Muscle of arm (tissue), 14 donors: ENCODE data around the gene PDAP1. TPM values are rescaled to one million over a fixed set of nuclear protein-coding genes. Genes with fewer than 3 reads are reported as not detected.

Experiments
- DNase-seq: peaks from one replicate; pipeline ENCODE4 v3.0.0-alpha.2; 2013
- long read RNA-seq, 11 donors: transcript quantifications; one replicate each; lab custom pipeline, GENCODE V29; 2026
- polyA plus RNA-seq, 12 donors: library from polyadenylated mRNA; unstranded; fragments of 120-200 nt; gene quantifications; one replicate each; pipeline ENCODE4 v1.2.1, GENCODE V29; 2013; ENCODE audit not compliant: insufficient read length in 12 of 12

The PDAP1 gene, protein sequence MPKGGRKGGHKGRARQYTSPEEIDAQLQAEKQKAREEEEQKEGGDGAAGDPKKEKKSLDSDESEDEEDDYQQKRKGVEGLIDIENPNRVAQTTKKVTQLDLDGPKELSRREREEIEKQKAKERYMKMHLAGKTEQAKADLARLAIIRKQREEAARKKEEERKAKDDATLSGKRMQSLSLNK
- 100 to 1,000 TPM in 8 of 12 donors, 10 to 100 TPM in 3, not detected in 1; 89.0 to 139 (median 109) TPM for polyA plus RNA-seq
- long read RNA-seq, donor 1, transcript PDAP1-201 (6 exons, 2,546 nt) = major isoform, 34 of 212 reads
- long read RNA-seq, donor 1, partial matches to known transcripts = 145 of 212 reads
- long read RNA-seq, donor 1, other reads (novel, unspliced or antisense) = 31 of 212 reads
- long read RNA-seq, donor 2, transcript PDAP1-201 (6 exons, 2,546 nt) = major isoform, 37 of 109 reads
- long read RNA-seq, donor 2, partial matches to known transcripts = 50 of 109 reads
- long read RNA-seq, donor 2, other reads (novel, unspliced or antisense) = 22 of 109 reads
- long read RNA-seq, donor 3, transcript PDAP1-201 (6 exons, 2,546 nt) = major isoform, 21 of 28 reads
- long read RNA-seq, donor 3, partial matches to known transcripts = 6 of 28 reads
- long read RNA-seq, donor 3, other reads (novel, unspliced or antisense) = 0 of 28 reads
- long read RNA-seq, donor 4, transcript PDAP1-201 (6 exons, 2,546 nt) = major isoform, 10 of 16 reads
- long read RNA-seq, donor 4, partial matches to known transcripts = 6 of 16 reads
- long read RNA-seq, donor 4, other reads (novel, unspliced or antisense) = 0 of 16 reads
- long read RNA-seq, donor 5, transcript PDAP1-201 (6 exons, 2,546 nt) = major isoform, 56 of 90 reads
- long read RNA-seq, donor 5, partial matches to known transcripts = 34 of 90 reads
- long read RNA-seq, donor 5, other reads (novel, unspliced or antisense) = 0 of 90 reads
- long read RNA-seq, donor 6, transcript PDAP1-201 (6 exons, 2,546 nt) = major isoform, 20 of 20 reads
- long read RNA-seq, donor 6, partial matches to known transcripts = 0 of 20 reads
- long read RNA-seq, donor 6, other reads (novel, unspliced or antisense) = 0 of 20 reads
- long read RNA-seq, donor 7, transcript PDAP1-201 (6 exons, 2,546 nt) = major isoform, 7 of 7 reads
- long read RNA-seq, donor 7, partial matches to known transcripts = 0 of 7 reads
- long read RNA-seq, donor 7, other reads (novel, unspliced or antisense) = 0 of 7 reads
- long read RNA-seq, donor 8, transcript PDAP1-201 (6 exons, 2,546 nt) = major isoform, 33 of 43 reads
- long read RNA-seq, donor 8, partial matches to known transcripts = 10 of 43 reads
- long read RNA-seq, donor 8, other reads (novel, unspliced or antisense) = 0 of 43 reads
- long read RNA-seq, donor 9, transcript PDAP1-201 (6 exons, 2,546 nt) = major isoform, 25 of 25 reads
- long read RNA-seq, donor 9, partial matches to known transcripts = 0 of 25 reads
- long read RNA-seq, donor 9, other reads (novel, unspliced or antisense) = 0 of 25 reads
- long read RNA-seq, donor 10, transcript PDAP1-201 (6 exons, 2,546 nt) = major isoform, 41 of 52 reads
- long read RNA-seq, donor 10, partial matches to known transcripts = 11 of 52 reads
- long read RNA-seq, donor 10, other reads (novel, unspliced or antisense) = 0 of 52 reads
- long read RNA-seq, donor 11, transcript PDAP1-201 (6 exons, 2,546 nt) = major isoform, 20 of 33 reads
- long read RNA-seq, donor 11, partial matches to known transcripts = 13 of 33 reads
- long read RNA-seq, donor 11, other reads (novel, unspliced or antisense) = 0 of 33 reads

DNA sequence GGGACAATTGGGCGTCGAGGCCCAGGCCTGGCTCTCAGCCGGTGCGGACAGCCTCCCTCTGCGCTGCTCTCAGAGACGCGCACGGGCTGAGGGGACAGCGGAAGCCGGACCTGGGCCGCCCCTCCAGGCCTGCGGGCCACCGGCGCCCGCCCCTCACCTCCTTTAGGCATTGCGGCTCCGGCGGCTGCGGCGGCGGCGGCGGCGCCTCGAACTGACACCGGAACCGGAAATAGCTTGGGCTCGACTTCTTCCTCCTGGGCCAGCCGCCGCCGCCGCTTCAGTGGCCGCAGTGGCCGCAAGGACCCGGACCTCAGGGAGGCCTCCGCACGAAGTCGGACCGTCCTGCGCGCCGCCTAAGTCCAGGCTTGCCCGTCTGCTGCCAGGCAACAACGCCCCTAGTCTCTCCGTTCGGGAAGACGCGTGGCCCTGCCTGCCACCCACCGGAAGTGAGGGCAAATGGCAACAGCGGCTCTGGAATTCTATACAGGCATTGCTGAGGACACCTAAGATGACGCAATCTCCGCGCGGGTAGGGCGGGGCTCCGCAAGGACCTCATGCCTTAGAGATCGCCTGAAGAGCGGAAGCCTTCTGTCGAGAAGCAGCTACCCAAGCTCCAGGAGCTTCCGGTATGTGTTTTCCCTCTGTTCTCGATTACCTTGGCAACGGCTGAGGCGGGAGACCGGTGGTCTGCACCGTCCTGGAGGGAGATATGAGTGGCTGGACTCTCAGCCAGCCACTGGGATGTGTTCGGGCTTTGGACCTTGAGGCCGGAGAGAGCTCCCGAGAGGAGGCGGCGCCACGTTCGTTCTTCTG, at the start of gene PDAP1, which contains the start of gene BUD31:
Gene PDAP1, minus strand, starts transcription at position 219 of the 813 bp plus-strand sequence. Its CDS starts 49 bp downstream, at position 170.
Gene BUD31, plus strand, starts transcription at position 591 of the 813 bp plus-strand sequence. CDS start 2,124 bp downstream, outside the sequence.
- peak; percentile 97 for DNase-seq

DNA sequence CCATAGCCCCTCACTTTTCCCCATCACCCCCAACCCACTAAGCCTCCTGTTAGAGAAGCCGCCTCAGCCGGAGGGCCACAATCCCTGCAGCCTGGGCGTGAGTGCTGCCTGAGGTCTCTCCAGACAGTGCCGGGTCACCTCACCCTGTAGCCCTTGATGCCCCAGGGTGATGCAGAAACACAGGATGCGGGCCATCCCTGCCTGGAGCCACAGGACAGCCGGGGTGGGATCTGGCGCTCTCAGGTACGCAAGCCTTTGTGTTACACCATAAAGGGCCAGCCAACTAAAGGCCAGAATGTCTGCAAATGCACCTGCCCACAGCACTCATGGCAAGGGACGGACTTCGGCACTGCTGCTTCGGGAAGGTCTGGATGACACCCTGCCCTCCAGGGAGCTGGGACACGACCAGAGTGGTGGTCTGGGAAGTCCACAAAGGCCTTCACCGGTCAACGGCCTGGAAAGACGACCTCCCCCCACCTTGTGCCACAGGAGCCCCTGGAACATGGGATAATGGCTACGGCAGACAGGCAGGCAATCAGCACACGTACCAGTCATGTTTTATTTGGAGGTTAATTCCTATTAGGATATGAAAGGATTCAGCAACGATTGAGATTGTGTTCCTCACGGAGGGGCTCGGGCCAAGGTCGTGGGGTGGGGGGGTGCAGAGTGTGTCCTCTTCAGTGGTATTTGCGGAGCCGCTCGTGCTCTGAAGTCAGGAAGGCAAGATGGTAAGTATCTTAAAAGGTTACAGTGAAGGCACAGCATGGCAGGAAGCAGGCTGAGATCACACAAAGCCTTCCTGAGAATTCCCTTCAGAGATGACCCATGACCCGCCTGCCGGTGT, 49.5 kb upstream of the PDAP1 start:
- DNase-seq = no peak

DNA sequence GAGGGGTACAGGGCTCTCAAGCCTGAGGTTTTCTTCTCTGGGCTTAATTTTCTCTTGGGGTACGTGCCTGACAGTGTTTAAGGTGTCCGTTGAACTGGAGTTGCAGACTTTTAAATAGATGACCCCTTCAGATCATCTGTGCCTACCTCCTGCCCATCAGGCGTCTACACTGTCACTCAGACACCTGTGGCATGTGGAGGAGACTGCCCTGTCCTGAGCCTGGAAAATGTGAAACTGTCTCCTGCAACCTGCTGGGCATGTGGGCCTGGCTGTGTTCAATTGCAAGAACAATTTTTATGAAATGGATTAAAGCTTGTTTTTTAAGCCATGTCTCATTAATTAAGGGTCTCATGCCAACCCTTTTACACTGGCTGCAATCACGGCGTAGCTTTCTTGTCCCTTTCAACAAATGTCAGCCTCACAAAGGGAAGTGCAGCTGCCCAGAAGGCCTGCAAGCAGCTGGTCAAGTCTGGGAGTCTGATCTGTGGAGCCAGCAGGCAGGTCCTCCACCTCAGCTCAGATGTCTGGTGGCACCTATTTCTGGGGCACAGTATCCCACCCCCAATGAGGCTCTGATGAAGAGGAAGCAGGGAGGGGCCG, 48.8 kb upstream of the PDAP1 start:
- no peak for DNase-seq

DNA sequence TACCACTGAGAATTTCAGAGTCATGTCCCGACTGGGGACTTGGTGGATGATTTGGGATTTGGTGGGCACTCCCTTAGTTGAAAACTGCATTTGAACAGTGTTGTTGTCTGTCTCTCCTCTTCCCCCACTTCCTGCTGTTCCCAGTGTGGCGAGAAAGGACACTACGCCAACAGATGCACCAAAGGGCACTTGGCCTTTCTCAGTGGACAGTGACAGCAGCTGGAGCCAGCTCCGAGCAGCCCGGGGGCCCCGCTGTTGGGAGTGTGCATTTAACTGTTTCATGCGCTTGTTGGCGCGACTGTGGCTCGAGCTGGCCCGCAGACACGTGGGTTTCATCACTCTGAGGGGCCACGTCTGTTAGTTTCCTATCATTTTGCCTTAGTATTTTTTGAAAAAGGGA, 47.9 kb upstream of the PDAP1 start:
- DNase-seq = no peak

DNA sequence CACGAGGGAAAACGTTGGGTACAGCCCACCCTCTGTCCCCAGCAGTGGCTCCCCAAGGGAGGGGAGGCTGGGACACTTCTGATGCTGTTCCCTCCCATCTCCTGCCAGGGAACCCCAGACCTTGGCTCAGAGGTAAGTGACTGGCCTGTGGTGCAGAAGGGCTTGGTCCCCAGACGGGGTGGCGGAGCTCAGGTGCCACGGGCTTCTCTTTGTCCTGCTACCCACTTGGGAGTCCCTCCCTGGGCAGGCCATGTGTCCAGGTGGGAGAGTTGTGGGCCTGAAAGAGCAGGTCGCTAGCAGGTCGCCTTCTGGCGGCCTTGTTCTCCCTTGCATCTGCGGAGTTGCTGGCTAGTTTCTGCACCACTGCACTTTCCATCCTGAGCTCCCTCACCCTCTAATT, 47.5 kb upstream of the PDAP1 start:
- no peak for DNase-seq

DNA sequence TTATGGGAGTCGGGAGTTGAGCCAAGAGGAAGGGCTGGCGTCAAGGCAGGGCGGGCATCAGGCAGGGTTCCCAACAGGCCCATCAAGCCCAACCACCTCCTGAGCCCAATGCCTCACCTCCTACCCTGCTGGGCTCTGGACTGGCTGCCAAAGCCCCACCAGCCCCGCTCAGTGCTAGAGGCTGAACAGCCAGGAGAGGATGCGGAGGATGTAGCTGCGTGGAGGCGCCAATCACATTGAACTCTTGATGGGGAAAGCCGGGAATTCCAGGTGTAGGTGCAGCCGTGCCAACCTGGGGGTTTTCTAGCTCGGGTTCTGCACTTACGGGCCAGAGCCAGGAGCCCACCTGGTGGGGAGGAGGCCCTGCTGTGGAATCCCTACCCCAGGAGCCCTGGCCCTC, 44.7 kb upstream of the PDAP1 start:
- DNase-seq = no peak

DNA sequence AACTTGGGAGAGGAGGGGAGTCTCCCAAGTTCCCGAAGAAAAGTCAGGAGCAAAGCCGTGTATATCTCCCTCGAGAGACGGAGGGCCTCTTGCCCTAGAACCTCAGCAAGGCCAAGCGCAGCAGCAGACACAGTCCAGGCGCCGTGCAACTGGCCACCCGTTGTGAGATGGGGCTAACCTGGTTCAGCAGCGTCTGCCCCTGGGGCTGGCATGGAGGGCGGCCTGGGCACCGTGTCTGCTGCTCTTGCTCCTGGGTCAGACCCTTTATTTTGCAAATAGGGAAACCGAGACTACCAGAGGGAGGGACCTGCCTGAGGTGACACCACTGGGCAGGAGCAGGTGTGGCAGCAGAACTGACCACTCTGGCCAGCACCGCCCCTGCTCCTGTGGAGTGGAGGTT, 44.1 kb upstream of the PDAP1 start:
- DNase-seq = no peak

DNA sequence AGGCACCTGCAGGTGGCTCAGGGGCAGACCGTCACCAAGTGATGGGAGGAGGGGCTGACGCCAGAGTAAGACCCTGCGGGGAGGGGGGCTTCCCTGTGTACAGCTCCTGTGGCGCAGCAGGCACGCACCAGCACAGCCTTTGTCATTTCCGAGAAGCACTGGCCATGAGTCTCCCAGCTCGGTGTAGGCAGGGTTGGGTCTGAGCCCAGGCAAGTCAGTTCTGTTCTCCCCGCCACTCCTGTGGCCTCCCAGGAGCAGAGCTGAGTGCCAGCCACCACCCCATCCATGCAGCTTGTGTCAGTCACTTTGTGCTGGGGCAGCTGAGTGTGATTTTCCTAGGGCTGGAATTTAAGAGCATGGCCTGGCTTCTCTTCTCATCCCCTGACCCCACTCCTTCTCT, 43.5 kb upstream of the PDAP1 start:
- no peak for DNase-seq

DNA sequence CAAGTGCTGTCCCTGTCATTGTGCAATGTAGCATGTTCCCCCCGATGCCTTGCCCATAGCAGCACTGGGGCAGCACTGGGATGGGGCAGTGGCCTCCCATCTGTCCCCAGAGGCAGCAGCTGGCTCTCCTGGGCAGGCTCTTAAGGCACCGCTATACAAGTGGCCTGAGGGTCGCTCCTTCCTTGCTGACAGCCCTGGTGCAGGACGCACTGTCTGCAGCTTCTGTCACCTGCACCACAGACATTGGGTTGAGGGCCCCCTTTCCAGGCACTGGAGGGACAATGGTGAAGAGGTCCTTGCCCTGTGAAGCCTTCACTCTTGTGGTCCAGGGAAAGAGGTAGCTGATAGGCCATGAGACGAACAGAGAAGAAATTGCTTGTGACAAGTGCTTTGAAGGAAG, 40.9 kb upstream of the PDAP1 start:
- no peak for DNase-seq

DNA sequence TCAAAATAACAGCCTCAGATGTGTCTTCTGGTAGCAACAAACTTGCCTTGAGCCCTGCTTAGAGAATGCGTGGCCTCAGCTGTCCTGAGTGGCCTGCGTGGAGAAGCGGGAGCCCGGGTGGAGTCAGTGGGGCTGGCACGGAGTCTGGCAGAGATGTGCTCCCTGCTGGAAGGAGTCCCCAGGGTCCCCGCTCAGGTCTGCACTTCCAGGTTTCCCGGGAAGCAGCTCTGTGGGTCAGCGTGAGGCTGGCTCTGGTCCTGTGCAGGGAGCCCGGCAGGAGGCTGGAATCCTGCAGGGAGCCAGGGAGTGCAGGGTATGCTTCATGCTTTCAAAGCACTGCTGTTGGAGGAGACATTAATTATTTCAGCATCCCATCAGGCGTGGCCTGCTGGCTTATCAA, 40.5 kb upstream of the PDAP1 start:
- no peak for DNase-seq

DNA sequence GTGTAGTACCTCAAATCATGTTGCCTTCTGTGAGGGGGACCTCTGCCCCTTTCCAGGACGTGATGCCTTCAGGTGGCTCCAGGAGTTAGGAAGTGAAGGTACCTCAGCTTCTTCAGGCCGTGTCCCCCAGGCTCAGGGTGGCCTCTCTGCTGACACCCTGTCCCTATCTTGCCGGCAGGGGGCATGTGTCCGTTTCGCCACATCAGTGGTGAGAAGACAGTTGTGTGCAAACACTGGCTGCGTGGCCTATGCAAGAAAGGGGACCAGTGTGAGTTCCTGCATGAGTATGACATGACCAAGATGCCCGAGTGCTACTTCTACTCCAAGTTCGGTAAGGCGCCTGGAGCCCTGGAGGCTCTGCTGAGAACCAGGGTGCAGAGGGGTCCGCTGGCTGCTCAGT, 39.5 kb upstream of the PDAP1 start:
- no peak for DNase-seq

DNA sequence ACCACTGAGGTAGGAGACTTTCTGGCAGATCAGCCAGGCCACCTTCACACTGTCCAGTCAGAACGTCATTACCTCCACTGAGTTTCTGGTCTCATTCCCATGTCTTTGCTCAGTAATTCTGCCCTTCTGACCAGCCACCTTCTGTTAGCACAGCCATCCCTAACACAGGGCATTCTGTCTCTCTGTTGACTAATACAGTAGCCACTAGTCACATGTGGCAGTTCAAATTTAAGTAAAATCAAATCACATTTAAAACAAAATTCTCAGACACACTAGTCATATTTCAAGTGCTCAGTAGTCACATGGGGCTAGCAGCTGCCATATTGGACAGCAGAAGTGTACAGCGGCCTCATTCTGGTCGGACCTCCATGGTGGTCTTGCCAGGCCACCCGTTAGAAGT, 37.7 kb upstream of the PDAP1 start:
- DNase-seq = no peak

DNA sequence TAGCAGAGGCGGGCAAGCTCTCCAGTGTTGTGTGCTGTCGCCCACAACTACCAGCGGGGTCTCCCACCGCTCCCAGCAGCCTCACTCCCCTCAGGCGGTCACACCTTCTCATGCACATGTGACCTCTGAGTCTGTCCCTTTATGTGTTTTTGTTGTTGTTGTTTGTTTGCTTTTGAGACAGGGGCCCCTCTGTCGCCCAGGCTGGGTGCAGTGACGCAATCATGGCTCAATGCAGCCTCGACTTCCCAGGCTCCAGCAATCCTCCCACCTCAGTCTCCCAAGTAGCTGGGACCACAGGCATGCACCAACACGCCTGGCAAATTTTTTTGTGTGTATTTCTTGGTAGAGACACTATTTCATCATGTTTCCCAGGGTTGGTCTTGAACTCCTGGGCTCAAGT, 31.8 kb upstream of the PDAP1 start:
- DNase-seq = no peak

DNA sequence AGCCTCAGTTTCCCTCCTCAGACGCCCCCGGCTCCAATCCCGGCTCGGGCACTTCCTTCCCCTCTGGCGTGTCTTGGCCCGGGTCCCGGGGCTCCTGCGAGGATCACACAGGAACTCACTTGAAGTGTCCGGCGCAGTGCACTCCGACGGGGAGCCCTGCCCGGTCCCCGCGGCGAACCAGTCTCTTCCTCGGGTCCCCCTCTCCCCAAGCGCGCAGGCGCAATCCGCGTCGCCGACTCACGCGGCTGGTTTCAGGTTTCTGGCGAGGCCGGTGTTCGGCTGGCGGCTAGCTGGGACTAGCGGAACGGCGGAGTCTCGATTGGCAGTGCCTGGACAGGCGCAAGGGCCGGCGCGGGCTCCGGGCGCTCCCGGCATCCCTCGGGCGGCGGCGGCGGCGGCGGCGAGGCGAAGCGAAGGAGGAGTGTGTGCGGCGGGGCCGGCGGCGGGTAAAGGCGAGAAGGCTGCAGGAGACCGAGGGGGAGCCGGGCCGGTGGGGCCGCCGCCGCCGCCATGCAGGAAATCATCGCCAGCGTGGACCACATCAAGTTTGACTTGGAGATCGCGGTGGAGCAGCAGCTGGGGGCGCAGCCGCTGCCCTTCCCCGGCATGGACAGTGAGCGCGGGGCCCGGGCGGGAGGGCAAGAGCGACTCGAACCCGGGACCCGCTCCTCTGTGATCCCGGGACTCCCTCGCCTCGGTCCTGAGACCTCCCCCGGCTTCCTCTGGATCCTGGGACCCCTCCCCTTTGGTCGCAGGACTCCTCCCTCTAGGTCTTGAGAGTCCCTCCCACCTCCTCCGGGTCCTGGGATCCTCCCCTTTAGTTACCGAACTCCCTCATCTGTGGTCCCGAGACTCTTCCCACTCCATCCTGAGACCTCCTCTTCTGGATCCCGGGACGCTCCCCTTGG, 30.4 kb upstream of the PDAP1 start, which contains the start of the genes CPSF4 and PTCD1:
Gene CPSF4, plus strand, starts transcription at position 371 of the 908 bp plus-strand sequence. Its CDS starts 140 bp downstream, at position 511.
Gene PTCD1, minus strand, starts transcription at position 226 of the 908 bp plus-strand sequence. CDS start 3,556 bp downstream, outside the sequence.
- DNase-seq = peak; percentile 96

DNA sequence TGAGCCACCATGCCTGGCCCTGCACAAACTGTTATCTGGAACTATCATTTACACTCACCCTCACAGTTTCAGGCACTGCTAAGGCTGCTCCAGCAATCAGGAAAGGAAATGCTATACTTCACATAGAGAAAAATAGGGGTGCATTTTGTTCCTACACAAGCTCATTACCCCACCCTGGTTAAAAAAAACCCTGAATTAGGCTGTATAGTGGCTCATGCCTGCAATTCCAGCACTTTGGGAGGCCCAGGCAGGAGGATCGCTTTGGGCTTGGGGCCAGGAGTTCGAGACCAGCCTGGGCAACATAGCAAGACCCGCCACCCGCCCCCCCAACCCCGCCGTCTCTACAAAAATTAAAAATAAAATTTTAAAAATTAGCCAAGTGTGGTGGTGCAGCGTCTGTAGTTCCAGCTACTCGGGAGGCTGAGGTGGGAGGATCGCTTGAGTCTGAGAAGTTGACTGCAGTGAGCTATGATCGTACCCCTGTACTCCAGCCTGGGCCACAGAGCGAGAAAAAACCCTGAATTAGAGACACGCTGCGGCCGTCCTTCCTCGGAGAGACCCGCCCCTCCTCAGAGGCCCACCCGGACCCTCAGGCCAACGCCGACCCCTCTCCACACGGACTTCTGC, 29.7 kb upstream of the PDAP1 start:
- DNase-seq = no peak

DNA sequence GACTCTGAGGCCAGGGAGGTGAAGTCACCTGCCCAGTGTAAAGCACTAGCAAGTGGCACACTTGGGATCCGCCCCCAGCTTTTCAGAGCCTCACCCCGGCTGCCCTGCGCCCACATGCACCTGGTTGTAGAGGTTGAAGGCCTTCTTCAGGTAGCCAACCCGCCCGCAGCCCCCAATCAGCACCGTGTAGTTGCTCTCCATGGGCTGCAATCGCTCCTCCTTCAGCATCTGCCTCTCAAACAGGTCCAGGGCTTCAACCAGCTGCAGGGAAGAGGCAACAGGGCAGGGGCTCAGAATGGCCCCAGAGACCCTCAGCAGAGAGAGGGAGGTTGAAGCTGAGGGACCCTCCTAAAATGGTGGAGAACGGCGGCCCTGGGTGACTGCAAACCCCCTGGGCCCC, 24.8 kb upstream of the PDAP1 start:
- DNase-seq = no peak
